NCI-H2227 treated with DMSO at 0.1 percent for 48 hours (cell line): ENCODE data around the gene ZNF629.
A peak's percentile ranks its signal among the peaks of the same experiment; 100 is the strongest.
"Not testable (repeated sequence)": the region's sequence is repeated elsewhere in the genome, so short reads cannot be mapped to it uniquely, and the experiment has no call there.

ENCODE experiments used
- DNase-seq: peaks from one replicate; lab custom pipeline; 2025; lab: John Stamatoyannopoulos, UW

The ZNF629 gene

GRCh38 chr16:30786936-30787612, at the start of gene ZNF629:
Gene ZNF629 (minus strand): TSS chr16:30787205. CDS start chr16:30784482, 2,723 bp downstream.
- DNase-seq = peak; percentile 50

DNA sequence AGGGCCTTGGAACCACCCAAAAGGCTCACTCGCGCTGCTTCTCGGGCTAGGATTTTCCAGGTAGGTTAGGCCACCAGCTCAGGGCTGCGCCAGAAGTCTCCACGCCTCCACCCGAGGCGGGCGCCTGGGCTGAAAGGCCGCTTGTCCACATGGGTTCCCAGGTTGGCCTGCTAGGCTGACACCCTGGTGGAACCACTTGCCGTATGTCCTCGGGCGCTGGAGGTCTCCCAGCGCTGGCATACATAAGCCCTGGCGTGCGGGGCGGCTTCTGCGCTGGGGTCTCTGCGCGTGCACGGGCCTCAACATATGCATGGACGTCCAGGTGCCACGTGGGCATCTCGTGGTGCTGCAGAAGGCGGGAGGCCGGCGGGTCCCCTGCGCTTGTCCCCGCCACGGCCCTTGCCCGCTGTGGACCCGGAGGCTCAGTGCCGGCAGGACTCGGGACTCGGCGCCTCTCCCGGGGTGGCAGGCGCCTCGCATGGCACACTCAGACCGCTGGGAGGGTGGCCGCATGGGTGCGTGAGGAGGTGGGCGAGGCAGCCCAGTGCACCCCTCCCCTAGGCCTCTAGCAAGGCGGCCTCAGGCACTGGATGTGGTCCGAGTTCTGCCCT, 47.2 kb upstream of the ZNF629 start:
- DNase-seq = no peak

- no peak for DNase-seq
Measured at GRCh38 chr16:30830072-30830417, 43.0 kb upstream of the ZNF629 start.

- no peak for DNase-seq
Measured at GRCh38 chr16:30829130-30830071, 42.4 kb upstream of the ZNF629 start.

DNA sequence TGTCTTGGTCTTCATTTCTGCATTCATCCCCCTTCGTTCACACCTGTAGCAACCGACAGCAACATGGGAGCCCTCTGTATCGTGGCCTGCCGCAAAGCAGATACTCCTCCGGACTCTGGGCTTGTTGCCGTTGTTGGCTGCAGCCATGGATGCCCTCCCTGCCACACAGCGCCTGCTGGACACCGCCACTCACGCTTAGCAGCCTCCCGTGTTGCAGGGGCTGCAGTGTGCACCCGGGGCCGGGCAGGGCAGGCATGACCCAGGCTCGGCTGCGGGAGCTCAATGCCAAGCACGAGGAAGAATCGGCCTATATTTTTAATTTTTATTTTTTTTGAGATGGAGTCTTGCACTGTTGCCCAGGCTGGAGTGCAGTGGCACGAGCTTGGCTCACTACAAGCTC, 34.9 kb upstream of the ZNF629 start:
- DNase-seq = no peak

DNA sequence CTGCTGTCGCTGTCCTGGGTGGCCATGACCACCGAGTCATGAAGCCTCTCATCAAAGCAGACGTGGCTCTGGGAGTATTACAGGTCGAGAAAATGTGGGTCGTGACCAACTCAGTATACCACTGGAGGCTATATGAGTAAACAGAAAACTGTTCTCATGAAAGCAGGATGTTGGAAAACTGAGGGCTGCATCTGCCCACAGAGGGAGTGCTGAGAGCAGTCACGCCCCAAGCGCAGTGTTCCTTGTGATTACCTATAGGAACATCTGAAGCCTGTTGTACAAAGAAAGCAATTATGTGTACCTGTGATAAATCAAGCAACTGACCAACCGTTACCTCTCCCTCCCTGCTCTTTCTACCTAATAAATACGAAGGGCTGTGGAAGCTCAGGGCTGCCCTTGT, 34.4 kb upstream of the ZNF629 start:
- DNase-seq = not testable (repeated sequence)

DNA sequence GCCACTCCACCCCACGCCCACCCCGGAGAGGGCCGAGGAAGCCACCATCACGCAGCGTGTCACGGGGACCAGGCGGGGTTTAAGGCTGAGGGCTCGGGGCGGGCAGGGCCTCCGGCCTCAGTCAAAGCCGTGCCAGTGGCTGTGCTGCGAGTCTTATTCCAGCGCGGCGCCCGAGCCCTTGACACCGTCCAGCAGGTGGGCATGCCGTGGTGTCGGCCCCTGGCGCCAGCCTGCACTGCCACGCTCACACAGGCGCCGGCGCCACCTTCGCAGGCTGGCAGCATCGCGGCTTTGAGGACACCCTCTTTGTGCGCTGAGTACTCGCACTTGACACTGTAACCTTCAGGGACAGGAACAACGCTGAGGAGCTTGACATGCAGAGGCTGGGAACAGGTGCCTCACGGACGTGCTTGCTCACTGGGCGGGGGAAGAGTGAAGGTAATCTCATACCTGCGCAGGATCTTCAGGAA, 34.0 kb upstream of the ZNF629 start:
- no peak for DNase-seq

DNA sequence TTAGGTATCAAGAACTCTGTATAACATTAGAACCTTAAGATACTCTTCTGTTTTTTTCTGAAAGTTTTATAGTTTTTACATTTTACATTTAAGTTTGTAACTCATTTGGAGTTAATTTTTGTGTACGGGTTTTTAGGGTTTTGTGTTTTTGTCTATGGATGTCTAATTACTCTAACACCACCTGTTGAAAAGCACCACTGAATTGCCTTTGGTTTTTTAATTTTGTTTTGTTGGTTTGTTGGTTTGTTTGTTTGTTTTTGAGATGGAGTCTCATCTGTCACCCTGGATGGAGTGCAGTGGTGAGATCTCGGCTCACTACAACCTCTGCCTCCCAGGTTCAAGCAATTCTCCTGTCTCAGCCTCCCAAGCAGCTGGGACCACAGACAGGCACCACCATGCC, 29.8 kb upstream of the ZNF629 start:
- no peak for DNase-seq

DNA sequence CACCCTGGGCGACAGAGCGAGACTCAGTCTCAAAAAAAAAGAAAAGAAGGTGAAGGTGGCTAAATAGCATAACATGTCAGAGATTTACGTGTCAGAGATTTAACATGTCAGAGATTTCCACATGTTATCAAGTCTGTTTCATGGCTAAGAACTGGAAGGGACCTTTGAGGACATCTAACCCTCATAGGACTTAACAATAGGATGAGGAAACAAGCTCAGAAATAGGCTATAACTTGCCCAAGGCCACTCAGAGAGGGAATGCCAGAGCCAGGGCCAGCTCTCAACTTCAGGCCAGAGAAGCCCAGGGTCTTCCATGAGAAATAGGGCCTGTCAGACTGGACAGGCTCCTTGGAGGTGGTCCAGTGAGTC, 26.8 kb upstream of the ZNF629 start:
- DNase-seq = no peak

DNA sequence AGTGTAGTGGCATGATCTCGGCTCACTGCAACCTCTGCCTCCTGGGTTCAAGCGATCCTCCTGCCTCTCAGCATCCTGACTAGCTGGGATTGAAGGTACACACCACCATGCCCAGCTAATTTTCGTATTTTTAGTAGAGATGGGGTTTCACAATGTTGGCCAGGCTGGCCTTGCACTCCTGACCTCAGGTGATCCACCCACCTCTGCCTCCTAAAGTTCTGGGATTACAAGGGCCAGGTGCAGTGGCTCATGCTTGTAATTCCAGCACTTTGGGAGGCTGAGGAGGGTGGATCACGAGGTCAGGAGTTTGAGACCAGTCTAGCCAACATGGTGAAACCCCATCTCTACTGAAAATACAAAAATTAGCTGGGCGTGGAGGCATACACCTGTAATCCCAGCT, 22.7 kb upstream of the ZNF629 start:
- not testable (repeated sequence) for DNase-seq

DNA sequence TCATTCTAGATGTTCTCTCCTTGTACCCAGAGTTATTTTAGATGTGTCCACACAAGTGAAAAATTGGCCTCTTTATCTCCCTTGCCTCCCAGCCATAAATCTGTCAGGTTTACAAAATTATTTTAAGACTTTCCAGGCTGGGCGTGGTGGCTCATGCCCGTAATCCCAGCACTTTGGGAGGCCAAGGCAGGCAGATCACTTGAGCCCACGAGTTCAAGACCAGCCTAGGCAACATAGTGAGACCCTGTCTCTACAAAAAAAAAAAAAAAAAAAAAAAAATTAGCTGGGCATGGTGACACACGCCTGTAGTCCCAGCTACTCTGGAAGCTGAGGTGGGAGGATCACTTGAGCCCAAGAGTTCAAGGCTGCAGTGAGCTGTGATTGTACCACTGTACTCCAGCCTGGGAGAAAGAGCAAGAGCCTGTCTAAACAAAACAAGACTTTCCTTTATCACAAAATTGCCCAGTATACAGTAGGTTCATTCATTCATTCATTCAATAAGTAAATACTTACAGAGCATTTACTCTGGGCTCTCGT, 22.0 kb upstream of the ZNF629 start:
- not testable (repeated sequence) for DNase-seq

DNA sequence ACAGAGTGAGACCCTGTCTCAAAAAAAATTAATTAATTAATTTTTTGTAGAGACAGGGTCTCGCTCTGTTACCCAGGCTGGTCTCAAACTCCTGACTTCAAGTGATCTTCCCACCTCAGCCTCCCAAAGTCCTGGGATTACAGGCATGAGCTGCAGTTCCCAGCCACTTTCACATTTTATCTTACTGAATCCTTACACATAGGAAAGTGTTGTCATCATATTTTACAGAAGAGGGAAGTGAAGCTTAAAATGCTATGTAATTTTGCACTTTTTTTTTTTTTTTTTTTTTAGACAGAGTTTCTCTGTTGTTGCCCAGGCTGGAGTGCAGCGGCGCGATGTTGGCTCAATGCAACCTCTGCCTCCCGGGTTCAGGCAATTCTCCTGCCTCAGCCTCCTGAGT, 21.1 kb upstream of the ZNF629 start:
- DNase-seq = no peak

DNA sequence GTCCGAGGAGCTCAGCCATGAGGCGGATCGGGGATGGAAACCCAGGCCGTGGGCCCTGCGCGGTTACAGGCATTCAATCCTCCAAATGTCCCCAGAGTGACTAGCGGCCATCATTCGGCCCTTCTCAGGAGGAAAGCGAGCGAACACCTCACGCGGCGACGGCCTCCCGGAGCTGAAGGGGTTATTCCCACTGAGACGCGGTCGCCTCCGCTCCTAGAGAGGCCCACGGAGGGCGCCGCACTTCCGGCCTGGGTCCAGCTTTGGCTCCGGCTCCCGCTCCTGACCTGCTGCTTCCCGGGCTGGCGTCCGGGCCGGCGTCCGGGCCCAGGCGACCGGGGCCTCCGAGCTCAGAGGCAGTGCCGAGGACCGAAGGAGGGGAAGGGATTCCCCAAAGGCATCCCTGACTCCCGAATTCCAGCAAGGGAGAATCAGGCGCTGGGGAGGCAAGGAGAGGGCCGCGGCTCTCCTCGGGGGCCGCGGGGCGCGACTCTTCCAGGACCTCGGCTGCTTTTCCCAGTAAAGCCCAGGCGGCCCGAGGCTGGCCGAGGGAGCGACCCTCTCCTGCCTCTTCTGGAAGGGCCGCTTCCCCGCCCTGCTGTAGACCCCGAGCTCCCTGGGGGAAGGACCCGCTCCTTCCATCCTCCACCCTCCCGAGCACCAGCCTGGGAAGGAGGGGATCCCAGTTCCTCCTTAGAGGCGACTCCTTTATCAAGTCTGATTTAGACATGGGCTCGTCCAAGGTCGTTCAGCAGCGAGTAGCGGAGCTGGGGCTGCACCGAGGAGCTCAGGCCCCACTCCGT, 18.6 kb upstream of the ZNF629 start:
- DNase-seq = peak; percentile 64

DNA sequence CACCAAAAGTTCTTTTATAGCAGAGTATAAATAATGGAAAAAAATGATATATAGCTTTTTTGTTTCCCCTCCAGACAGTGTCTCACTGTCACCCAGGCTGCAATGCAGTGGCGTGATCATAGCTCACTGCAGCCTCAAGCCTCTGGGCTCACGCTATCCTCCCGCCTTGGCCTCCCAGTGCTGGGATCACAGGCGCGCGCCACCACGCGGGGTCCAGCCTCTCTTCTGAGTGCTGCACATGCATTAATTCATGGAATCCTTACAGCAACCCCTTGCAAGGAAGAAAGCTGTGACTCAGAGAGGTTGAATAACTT, 18.0 kb upstream of the ZNF629 start:
- DNase-seq = peak; percentile 56

GRCh38 chr16:30802936-30803335, 15.9 kb upstream of the ZNF629 start:
- no peak for DNase-seq

- no peak for DNase-seq
Measured at GRCh38 chr16:30797670-30798309, 10.8 kb upstream of the ZNF629 start.

GRCh38 chr16:30794634-30795033, 7.6 kb upstream of the ZNF629 start:
- DNase-seq = no peak

GRCh38 chr16:30793508-30794069, 6.6 kb upstream of the ZNF629 start:
- DNase-seq = no peak

GRCh38 chr16:30787613-30788378, 791 bp upstream of the ZNF629 start:
- no peak for DNase-seq
